Measurements from ENCODE around the gene L3MBTL4. TPM values are rescaled to one million over a fixed set of nuclear protein-coding genes. Genes with fewer than 3 reads are reported as not detected.

Gene L3MBTL4
- total RNA-seq, 1 donor from 2014 or later, result 8.7 TPM

- ATAC-seq, result no peak
- DNase-seq (ENCODE audit: low spot score), result no peak
- intact Hi-C loops (cut with DNase I), result no loop called here
These were observed 43.6 kb downstream of the L3MBTL4 start for GRCh38 chr18:6370886-6371635.

- ATAC-seq (peak; percentile 41), DNase-seq (ENCODE audit: low spot score) (no peak)
- intact Hi-C loops (cut with DNase I), result no loop called here
These were observed 44.3 kb downstream of the L3MBTL4 start for GRCh38 chr18:6370410-6370809.

GRCh38 chr18:6368017-6368416, 46.7 kb downstream of the L3MBTL4 start:
- ATAC-seq (no peak), DNase-seq (ENCODE audit: low spot score) (no peak)
- intact Hi-C loops (cut with DNase I), result no loop called here

- DNase-seq (ENCODE audit: low spot score), result no peak
- ATAC-seq, result no peak
- intact Hi-C loops (cut with DNase I), result no loop called here
These were observed 47.5 kb downstream of the L3MBTL4 start for GRCh38 chr18:6367208-6367607.

- intact Hi-C loops (cut with DNase I), result no loop called here
- DNase-seq (ENCODE audit: low spot score) (no peak), ATAC-seq (no peak)
These were observed 47.9 kb downstream of the L3MBTL4 start for GRCh38 chr18:6366776-6367175.

- ATAC-seq, result no peak
- intact Hi-C loops (cut with DNase I), result no loop called here
- no peak for DNase-seq (ENCODE audit: low spot score)
These were observed 49.3 kb downstream of the L3MBTL4 start for GRCh38 chr18:6365385-6365784.

- DNase-seq (ENCODE audit: low spot score) (no peak), ATAC-seq (peak; percentile 38)
- intact Hi-C loops (cut with DNase I), result no loop called here
These were observed 51.5 kb downstream of the L3MBTL4 start for GRCh38 chr18:6363216-6363615.

GRCh38 chr18:6362559-6363129, 52.1 kb downstream of the L3MBTL4 start:
- ATAC-seq (no peak), DNase-seq (ENCODE audit: low spot score) (no peak)
- intact Hi-C loops (cut with DNase I), result no loop called here

- no peak for ATAC-seq
- intact Hi-C loops (cut with DNase I), result no loop called here
- DNase-seq (ENCODE audit: low spot score), result no peak
These were observed 57.0 kb downstream of the L3MBTL4 start for GRCh38 chr18:6357668-6358067.

- DNase-seq (ENCODE audit: low spot score), result no peak
- intact Hi-C loops (cut with DNase I), result no loop called here
- no peak for ATAC-seq
These were observed 58.7 kb downstream of the L3MBTL4 start for GRCh38 chr18:6355789-6356589.

GRCh38 chr18:6352275-6352674, 62.4 kb downstream of the L3MBTL4 start:
- DNase-seq (ENCODE audit: low spot score) (no peak), ATAC-seq (no peak)
- intact Hi-C loops (cut with DNase I), result no loop called here

GRCh38 chr18:6342990-6343389, 71.7 kb downstream of the L3MBTL4 start:
- intact Hi-C loops (cut with DNase I), result no loop called here
- no peak for ATAC-seq
- DNase-seq (ENCODE audit: low spot score), result no peak

GRCh38 chr18:6341709-6342108, 73.0 kb downstream of the L3MBTL4 start:
- ATAC-seq (no peak), DNase-seq (ENCODE audit: low spot score) (no peak)
- intact Hi-C loops (cut with DNase I), result no loop called here

GRCh38 chr18:6341303-6341702, 73.4 kb downstream of the L3MBTL4 start:
- intact Hi-C loops (cut with DNase I), result no loop called here
- ATAC-seq, result no peak
- DNase-seq (ENCODE audit: low spot score), result no peak

GRCh38 chr18:6340121-6340520, 74.6 kb downstream of the L3MBTL4 start:
- ATAC-seq (no peak), DNase-seq (ENCODE audit: low spot score) (no peak)
- intact Hi-C loops (cut with DNase I), result no loop called here

- intact Hi-C loops (cut with DNase I), result no loop called here
- DNase-seq (ENCODE audit: low spot score) (no peak), ATAC-seq (no peak)
These were observed 78.5 kb downstream of the L3MBTL4 start for GRCh38 chr18:6336239-6336638.

GRCh38 chr18:6333981-6334380, 80.7 kb downstream of the L3MBTL4 start:
- intact Hi-C loops (cut with DNase I), result no loop called here
- DNase-seq (ENCODE audit: low spot score) (no peak), ATAC-seq (no peak)

GRCh38 chr18:6331872-6332271, 82.8 kb downstream of the L3MBTL4 start:
- no peak for DNase-seq (ENCODE audit: low spot score)
- ATAC-seq, result no peak
- intact Hi-C loops (cut with DNase I), result no loop called here

- intact Hi-C loops (cut with DNase I), result no loop called here
- no peak for ATAC-seq
- no peak for DNase-seq (ENCODE audit: low spot score)
These were observed 83.9 kb downstream of the L3MBTL4 start for GRCh38 chr18:6330786-6331185.

- intact Hi-C loops (cut with DNase I), result no loop called here
- ATAC-seq, result no peak
- no peak for DNase-seq (ENCODE audit: low spot score)
These were observed 86.1 kb downstream of the L3MBTL4 start for GRCh38 chr18:6328621-6329010.
